GM19397 (cell line): Measurements from ENCODE around the gene BRF1.

Source experiments
- ATAC-seq: cut with Tn5 transposase; IDR thresholded peaks from one replicate; pipeline ENCODE4 v1.9.1; 2021; ENCODE audit warnings: mild to moderate bottlenecking, moderate library complexity; ENCODE audit not compliant: unreplicated experiment

The BRF1 gene

GRCh38 chr14:105247026-105247425 is 53.8 kb downstream of the BRF1 start:
- ATAC-seq: no peak

GRCh38 chr14:105244334-105244733 is 56.5 kb downstream of the BRF1 start:
- no peak for ATAC-seq

GRCh38 chr14:105241641-105242040 is 59.2 kb downstream of the BRF1 start:
- ATAC-seq: no peak

GRCh38 chr14:105240811-105241576 is 59.8 kb downstream of the BRF1 start:
- no peak for ATAC-seq

- ATAC-seq: no peak
These were observed 71.6 kb downstream of the BRF1 start for GRCh38 chr14:105229099-105229655.

GRCh38 chr14:105228562-105228961 is 72.2 kb downstream of the BRF1 start:
- no peak for ATAC-seq

GRCh38 chr14:105227346-105227745 is 73.5 kb downstream of the BRF1 start:
- no peak for ATAC-seq

GRCh38 chr14:105226198-105226597 is 74.6 kb downstream of the BRF1 start:
- no peak for ATAC-seq

GRCh38 chr14:105224845-105225570 is 75.8 kb downstream of the BRF1 start:
- ATAC-seq: no peak

GRCh38 chr14:105223770-105224544 is 76.8 kb downstream of the BRF1 start:
- ATAC-seq: no peak

GRCh38 chr14:105223260-105223659 is 77.5 kb downstream of the BRF1 start:
- no peak for ATAC-seq

- no peak for ATAC-seq
These were observed 79.1 kb downstream of the BRF1 start for GRCh38 chr14:105221598-105222178.

- ATAC-seq: no peak
These were observed 79.9 kb downstream of the BRF1 start for GRCh38 chr14:105220699-105221597.

- no peak for ATAC-seq
These were observed 81.0 kb downstream of the BRF1 start for GRCh38 chr14:105219753-105220152.

- ATAC-seq: no peak
These were observed 81.7 kb downstream of the BRF1 start for GRCh38 chr14:105219043-105219612.

GRCh38 chr14:105218611-105219010 is 82.2 kb downstream of the BRF1 start:
- no peak for ATAC-seq

GRCh38 chr14:105217774-105218173 is 83.0 kb downstream of the BRF1 start:
- ATAC-seq: no peak

GRCh38 chr14:105216490-105217247 is 84.1 kb downstream of the BRF1 start:
- ATAC-seq: no peak

GRCh38 chr14:105215602-105216001 is 85.2 kb downstream of the BRF1 start:
- ATAC-seq: no peak
